Panc1 (cell line): Measurements from ENCODE around the gene BBS7. TPM values are rescaled to one million over a fixed set of nuclear protein-coding genes. Genes with fewer than 3 reads are reported as not detected.

Experiments used
- ATAC-seq: fragments of 200-7000 bp; cut with Tn5 transposase; 2 replicates; pipeline ENCODE4 v1.9.1; 2020; ENCODE audit warnings: mild to moderate bottlenecking, moderate library complexity
- BruUV-seq: library from RNA; stranded (reverse); fragments of 400-500 nt; replicated peaks from 2 replicates; lab custom pipeline; 2021; lab: Mats Ljungman, UMichigan
- CTCF ChIA-PET: fragments of 300-600 bp; sonication (Branson Sonifier 250); formaldehyde crosslinking; loops from one replicate; lab custom pipeline; 2022; ENCODE audit warnings: antibody characterized with exemption; lab: Charles Lee
- POLR2A ChIA-PET: fragments of 300-600 bp; sonication (Branson Sonifier 250); formaldehyde crosslinking; loops from one replicate; lab custom pipeline; 2022; ENCODE audit warnings: antibody characterized with exemption; lab: Charles Lee
- DNase-seq: peaks from one replicate; pipeline ENCODE4 v3.0.0-alpha.2; 2010; ENCODE audit warnings: low read depth, low spot score
- H3K27ac ChIP-seq: 2 replicates; pipeline ENCODE4 v1.5.1; 2011; ENCODE audit warnings: mild to moderate bottlenecking, low read length, inconsistent platforms
- H3K27me3 ChIP-seq: fragments of 200-500 bp; sonication (Bioruptor generic); 2 replicates; pipeline ENCODE4 v1.6.0; 2014; ENCODE audit warnings: low read length, inconsistent platforms; ENCODE audit not compliant: control insufficient read depth, insufficient read depth
- H3K36me3 ChIP-seq: fragments of 200-500 bp; sonication (Bioruptor generic); 2 replicates; pipeline ENCODE4 v1.5.1; 2014; ENCODE audit warnings: inconsistent platforms, mild to moderate bottlenecking, low read length, moderate library complexity; ENCODE audit not compliant: control insufficient read depth, insufficient read depth
- H3K4me1 ChIP-seq: 2 replicates; pipeline ENCODE4 v1.5.1; 2011; ENCODE audit warnings: inconsistent platforms, mild to moderate bottlenecking, low read length, moderate library complexity; ENCODE audit not compliant: control insufficient read depth, insufficient read depth
- H3K4me3 ChIP-seq, 2 experiments: 2 replicates each; pipeline ENCODE4 v1.5.1; 2011 to 2012; ENCODE audit warnings: low read depth in 2 of 2, low read length in 2 of 2, mild to moderate bottlenecking in 2 of 2, inconsistent platforms in 1 of 2, moderate library complexity in 1 of 2
- H3K9me3 ChIP-seq: fragments of 200-500 bp; sonication (Bioruptor generic); 2 replicates; pipeline ENCODE4 v1.5.1; 2014; ENCODE audit warnings: low read depth, mild to moderate bottlenecking, inconsistent platforms, low read length, moderate library complexity; ENCODE audit not compliant: control insufficient read depth, insufficient read depth
- CTCF ChIP-seq: fragments of 450-650 bp; IDR thresholded peaks from 2 replicates; pipeline ENCODE4 v1.5.1; 2017; ENCODE audit warnings: mild to moderate bottlenecking
- POLR2AphosphoS5 ChIP-seq: IDR thresholded peaks from 2 replicates; pipeline ENCODE4 v1.6.1; 2012; ENCODE audit warnings: mild to moderate bottlenecking, low read depth, low read length, moderate library complexity
- REST ChIP-seq, 2 experiments: IDR thresholded peaks; 2 replicates each; pipeline ENCODE4 v1.6.1; 2011 to 2012; ENCODE audit warnings: low read depth in 2 of 2, control low read depth in 1 of 2, low read length in 1 of 2, mild to moderate bottlenecking in 1 of 2, moderate library complexity in 1 of 2; ENCODE audit not compliant: insufficient read depth in 1 of 2
- SIN3A ChIP-seq: IDR thresholded peaks from 2 replicates; pipeline ENCODE4 v1.6.1; 2012; ENCODE audit warnings: low read depth, mild to moderate bottlenecking, low read length, moderate library complexity, borderline replicate concordance; ENCODE audit not compliant: insufficient read depth
- TCF7L2 ChIP-seq: IDR thresholded peaks from 2 replicates; pipeline ENCODE4 v1.6.1; 2011; ENCODE audit warnings: mild to moderate bottlenecking, low read depth, low read length, inconsistent platforms
- in situ Hi-C: cut with HindIII; loops from 2 replicates; pipeline ENCODE4 v1.10.0; 2016; ENCODE audit warnings: low sequenced_read_pairs, low pct_unique_long_range_greater_than_20kb
- intact Hi-C: fragments of 100-400 bp; cut with micrococcal nuclease; formaldehyde crosslinking; loops from one replicate; pipeline ENCODE4 v1.10.0; 2022; ENCODE audit not compliant: unreplicated experiment
- total RNA-seq: library from RNA; stranded (reverse); gene quantifications from one replicate; pipeline ENCODE4 v1.2.1, GENCODE V29; 2021; ENCODE audit not compliant: unreplicated experiment

The BBS7 gene
- total RNA-seq, 1 experiment from 2014 or later: 9.1 TPM

GRCh38 chr4:121789960-121790829, 80.1 kb downstream of the BBS7 start:
- ChIA-PET CTCF (no interaction called here), POLR2A (no interaction called here)
- H3K27ac ChIP-seq: no peak overlapping the region
- no peak overlapping the region for H3K4me3 ChIP-seq
- H3K9me3 ChIP-seq: no peaks in the 10 kb centered on the region
- TF ChIP-seq REST (IDR thresholded peaks at IDR 0.05; ENCODE audit: insufficient read depth in 1 of 2, low read depth in 2 of 2, low read length in 1 of 2): no peak
- no peak for TF ChIP-seq SIN3A
- TF ChIP-seq POLR2AphosphoS5: no peak
- TF ChIP-seq TCF7L2: no peak
- TF ChIP-seq CTCF: no peak
- H3K4me1 ChIP-seq: no peaks in the 10 kb centered on the region
- no peak for ATAC-seq
- intact Hi-C loops: no loop called here
- in situ Hi-C loops: no loop called here
- no peaks in the 10 kb centered on the region for H3K36me3 ChIP-seq
- no peak for DNase-seq
- H3K27me3 ChIP-seq: peaks cover 5% of the 10 kb centered on the region
- no TSS peak for BruUV-seq

GRCh38 chr4:121789455-121789854, 80.8 kb downstream of the BBS7 start:
- no TSS peak for BruUV-seq
- Histone ChIP-seq H3K27ac (no peak overlapping the region), H3K27me3 (peaks cover 5% of the 10 kb centered on the region), H3K9me3 (no peaks in the 10 kb centered on the region), H3K4me3 (no peak overlapping the region), H3K36me3 (no peaks in the 10 kb centered on the region), H3K4me1 (no peaks in the 10 kb centered on the region)
- TF ChIP-seq REST (IDR thresholded peaks at IDR 0.05; ENCODE audit: insufficient read depth in 1 of 2, low read depth in 2 of 2, low read length in 1 of 2) (no peak), TCF7L2 (no peak), CTCF (no peak), POLR2AphosphoS5 (no peak), SIN3A (no peak)
- no peak for DNase-seq
- in situ Hi-C loops: no loop called here
- no peak for ATAC-seq
- ChIA-PET CTCF (no interaction called here), POLR2A (no interaction called here)
- intact Hi-C loops: no loop called here
